K562 (cell line): ENCODE measurements around the gene ZNF862.
"Not testable (repeated sequence)": the region's sequence is repeated elsewhere in the genome, so short reads cannot be mapped to it uniquely, and the experiment has no call there.

Experiments
- BRD4 ChIP-seq: fragments of 200-600 bp; sonication (generic); IDR thresholded peaks from 2 replicates; pipeline ENCODE4 v1.6.1; 2017; ENCODE audit warnings: inconsistent platforms
- CHD2 ChIP-seq: IDR thresholded peaks from 2 replicates; pipeline ENCODE4 v1.6.1; 2011; ENCODE audit warnings: low read depth, low read length
- CTCF ChIP-seq, 3 experiments: IDR thresholded peaks in 2 of 3; conservative IDR thresholded peaks in 1 of 3; 2 replicates each; pipeline ENCODE4 v1.5.1; 2011 to 2012; ENCODE audit warnings: low read length in 3 of 3, mild to moderate bottlenecking in 3 of 3, control low read depth in 2 of 3, improper control_type of control experiment in 1 of 3, inconsistent platforms in 1 of 3, low read depth in 1 of 3, mixed read lengths in 1 of 3, moderate library complexity in 1 of 3; ENCODE audit not compliant: insufficient read depth in 2 of 3
- EZH2 ChIP-seq: IDR thresholded peaks from 2 replicates; pipeline ENCODE4 v1.6.1; 2012; ENCODE audit warnings: low read depth, mild to moderate bottlenecking, inconsistent platforms, low read length, borderline replicate concordance
- PBX2 ChIP-seq, 2 experiments: IDR thresholded peaks in 1 of 2; conservative IDR thresholded peaks in 1 of 2; 2 replicates each; pipeline ENCODE4 v1.6.1; 2016; ENCODE audit warnings: low read depth in 2 of 2, mild to moderate bottlenecking in 1 of 2, missing compliant biosample characterization in 1 of 2, missing genetic modification characterization in 1 of 2, moderate library complexity in 1 of 2
- PCBP2 ChIP-seq: fragments of 200-400 bp; formaldehyde crosslinking; IDR thresholded peaks from 2 replicates; pipeline ENCODE4 v1.6.1; 2018; ENCODE audit warnings: low read length, low read depth, mild to moderate bottlenecking, moderate library complexity; ENCODE audit not compliant: poor library complexity, severe bottlenecking
- SMARCE1 ChIP-seq: fragments of 450-650 bp; IDR thresholded peaks from 2 replicates; pipeline ENCODE4 v1.7.1; 2016; ENCODE audit warnings: mild to moderate bottlenecking
- SRF ChIP-seq, 2 experiments: fragments of 250-450, 450-650 bp in 1 of 2; sonication (Bioruptor Pico) in 1 of 2; sonication (generic) in 1 of 2; formaldehyde crosslinking; IDR thresholded peaks; 2 replicates each; pipeline versions ENCODE4 v1.5.0 to v1.5.1; 2020 to 2022; ENCODE audit warnings: mild to moderate bottlenecking in 1 of 2, missing genetic modification reagents in 1 of 2
- WHSC1 ChIP-seq: IDR thresholded peaks from one replicate; pipeline ENCODE4 v1.6.1; 2012; ENCODE audit warnings: low read length, control low read depth, inconsistent platforms
- ZNF274 ChIP-seq: IDR thresholded peaks from 2 replicates; pipeline ENCODE4 v1.6.1; 2011; ENCODE audit warnings: low read depth, mild to moderate bottlenecking, low read length, moderate library complexity, borderline replicate concordance

GRCh38 chr7:149890715-149891114, 52.5 kb downstream of the ZNF862 start:
- not testable (repeated sequence) for TF ChIP-seq CHD2; CTCF (IDR thresholded peaks at IDR 0.05 in 2 of 3, conservative IDR thresholded peaks at IDR 0.05 in 1 of 3; ENCODE audit: insufficient read depth in 2 of 3, low read depth in 1 of 3, low read length in 3 of 3); WHSC1; SMARCE1; EZH2; PBX2 (CRISPR knock-in tag; IDR thresholded peaks at IDR 0.05; ENCODE audit: low read depth); PBX2 (tag; conservative IDR thresholded peaks at IDR 0.05; ENCODE audit: low read depth); ZNF274; BRD4; PCBP2
- peak in 1 of 2 experiments; percentile 72; a peak in 1 of 4 replicates for TF ChIP-seq SRF (CRISPR knock-in tag; IDR thresholded peaks at IDR 0.05)
